GM18526 (cell line): Measurements from ENCODE around the gene TMEM269.

Experiments
- POLR2A ChIP-seq: IDR thresholded peaks from 3 replicates; pipeline ENCODE4 v1.6.1; 2011; ENCODE audit not compliant: insufficient read length; ENCODE audit errors: extremely low read depth

TMEM269 gene

GRCh38 chr1:42742617-42743316, 42.0 kb upstream of the TMEM269 start:
- TF ChIP-seq POLR2A = no peak

- no peak for TF ChIP-seq POLR2A
Measured at GRCh38 chr1:42743317-42744147, 41.3 kb upstream of the TMEM269 start.

GRCh38 chr1:42744148-42744413, 40.7 kb upstream of the TMEM269 start:
- TF ChIP-seq POLR2A = no peak

- TF ChIP-seq POLR2A = no peak
Measured at GRCh38 chr1:42745851-42746250, 38.9 kb upstream of the TMEM269 start.

GRCh38 chr1:42746436-42747105, 38.2 kb upstream of the TMEM269 start:
- TF ChIP-seq POLR2A = no peak

GRCh38 chr1:42747125-42747524, 37.7 kb upstream of the TMEM269 start:
- TF ChIP-seq POLR2A = no peak

GRCh38 chr1:42748021-42748420, 36.8 kb upstream of the TMEM269 start:
- TF ChIP-seq POLR2A = no peak

GRCh38 chr1:42748461-42749410, 36.1 kb upstream of the TMEM269 start:
- no peak for TF ChIP-seq POLR2A

GRCh38 chr1:42750041-42750440, 34.8 kb upstream of the TMEM269 start:
- no peak for TF ChIP-seq POLR2A

GRCh38 chr1:42752284-42752683, 32.5 kb upstream of the TMEM269 start:
- no peak for TF ChIP-seq POLR2A

- TF ChIP-seq POLR2A = no peak
Measured at GRCh38 chr1:42753070-42753469, 31.7 kb upstream of the TMEM269 start.

GRCh38 chr1:42756956-42757891, 27.6 kb upstream of the TMEM269 start:
- TF ChIP-seq POLR2A = no peak

GRCh38 chr1:42757892-42758275, 26.9 kb upstream of the TMEM269 start:
- TF ChIP-seq POLR2A = no peak

- no peak for TF ChIP-seq POLR2A
Measured at GRCh38 chr1:42758641-42759040, 26.1 kb upstream of the TMEM269 start.

GRCh38 chr1:42759114-42759513, 25.7 kb upstream of the TMEM269 start:
- no peak for TF ChIP-seq POLR2A

GRCh38 chr1:42761567-42761966, 23.2 kb upstream of the TMEM269 start:
- no peak for TF ChIP-seq POLR2A
